ENCODE measurements around the gene HOXC10. TPM values are rescaled to one million over a fixed set of nuclear protein-coding genes. Genes with fewer than 3 reads are reported as not detected.

Gene HOXC10
- not detected in 2 replicates for total RNA-seq

DNA sequence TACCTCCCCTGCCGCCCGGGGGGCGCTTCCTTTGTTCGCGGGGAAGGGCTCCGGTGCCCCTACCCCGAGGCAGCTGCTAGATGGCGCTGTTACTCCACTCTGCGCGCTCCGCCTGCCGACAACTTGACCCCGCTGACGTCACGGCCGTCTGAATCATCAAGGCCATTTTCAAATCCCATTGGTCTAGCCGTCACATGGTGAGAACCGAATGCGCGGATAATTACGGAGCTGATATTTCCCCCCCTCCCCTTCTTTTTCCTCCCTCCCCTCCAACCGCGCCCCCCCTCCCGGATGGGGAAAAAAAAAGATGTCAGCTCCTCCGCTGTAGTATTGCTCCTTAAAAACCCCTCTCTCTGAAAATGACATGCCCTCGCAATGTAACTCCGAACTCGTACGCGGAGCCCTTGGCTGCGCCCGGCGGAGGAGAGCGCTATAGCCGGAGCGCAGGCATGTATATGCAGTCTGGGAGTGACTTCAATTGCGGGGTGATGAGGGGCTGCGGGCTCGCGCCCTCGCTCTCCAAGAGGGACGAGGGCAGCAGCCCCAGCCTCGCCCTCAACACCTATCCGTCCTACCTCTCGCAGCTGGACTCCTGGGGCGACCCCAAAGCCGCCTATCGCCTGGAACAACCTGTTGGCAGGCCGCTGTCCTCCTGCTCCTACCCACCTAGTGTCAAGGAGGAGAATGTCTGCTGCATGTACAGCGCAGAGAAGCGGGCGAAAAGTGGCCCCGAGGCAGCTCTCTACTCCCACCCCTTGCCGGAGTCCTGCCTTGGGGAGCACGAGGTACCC, at the start of gene HOXC10:
HOXC10 (plus strand) TSS at position 246 of the 791 bp plus-strand sequence; CDS start at position 360, 114 bp downstream.

DNA sequence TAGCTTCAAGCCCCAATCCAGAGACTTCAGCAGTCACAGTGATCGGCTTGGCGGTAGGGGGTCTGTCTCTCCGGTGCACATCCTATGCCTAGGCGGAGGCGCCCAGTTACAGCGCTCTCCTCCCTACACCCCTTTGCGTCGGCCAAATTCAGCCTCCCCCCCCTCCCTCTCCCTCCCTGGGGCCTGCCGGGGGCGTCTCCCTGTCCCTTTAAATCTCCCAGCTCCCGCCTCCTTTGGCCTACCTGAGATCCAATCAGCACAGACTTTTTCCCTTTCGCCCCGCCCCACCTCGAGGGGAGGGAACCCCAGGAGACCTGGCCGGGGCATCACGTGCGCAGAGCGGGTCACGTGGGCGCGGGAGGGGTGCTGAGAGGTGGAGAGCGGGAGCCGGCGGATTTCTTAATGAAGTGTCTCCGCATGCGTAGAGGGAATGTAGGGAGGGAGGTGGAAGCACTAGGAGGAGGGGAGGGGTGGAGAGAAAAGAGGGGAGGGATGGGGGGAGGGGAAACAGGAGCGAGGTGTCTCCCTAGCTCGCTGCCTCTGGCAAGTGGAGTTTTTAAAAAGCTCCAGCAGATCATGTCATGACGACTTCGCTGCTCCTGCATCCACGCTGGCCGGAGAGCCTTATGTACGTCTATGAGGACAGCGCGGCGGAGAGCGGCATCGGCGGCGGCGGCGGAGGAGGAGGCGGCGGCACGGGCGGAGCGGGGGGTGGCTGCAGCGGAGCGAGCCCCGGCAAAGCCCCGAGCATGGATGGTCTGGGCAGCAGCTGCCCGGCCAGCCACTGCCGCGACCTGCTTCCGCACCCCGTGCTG, 46.4 kb upstream of the HOXC10 start, which contains the start of gene HOXC13:
HOXC13 (plus strand) TSS at position 506 of the 815 bp plus-strand sequence; CDS start at position 582, 76 bp downstream.

DNA sequence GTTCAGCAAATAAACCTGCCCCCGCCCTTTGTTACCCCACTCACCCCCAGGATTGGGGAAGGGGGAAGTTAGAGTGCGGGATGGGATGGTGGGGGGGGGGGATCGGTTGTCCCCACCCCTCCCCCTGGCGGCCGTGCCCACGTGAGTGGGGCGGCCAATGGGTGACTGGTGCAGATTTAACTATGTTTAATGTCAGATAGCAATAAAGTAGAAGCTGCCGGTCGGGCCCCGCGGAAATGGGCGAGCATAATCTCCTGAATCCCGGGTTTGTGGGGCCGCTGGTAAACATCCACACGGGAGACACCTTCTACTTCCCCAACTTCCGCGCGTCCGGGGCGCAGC, 30.3 kb upstream of the HOXC10 start, which contains the start of gene HOXC12:
HOXC12 (plus strand) TSS at position 210 of the 342 bp plus-strand sequence; CDS start at position 237, 27 bp downstream.

DNA sequence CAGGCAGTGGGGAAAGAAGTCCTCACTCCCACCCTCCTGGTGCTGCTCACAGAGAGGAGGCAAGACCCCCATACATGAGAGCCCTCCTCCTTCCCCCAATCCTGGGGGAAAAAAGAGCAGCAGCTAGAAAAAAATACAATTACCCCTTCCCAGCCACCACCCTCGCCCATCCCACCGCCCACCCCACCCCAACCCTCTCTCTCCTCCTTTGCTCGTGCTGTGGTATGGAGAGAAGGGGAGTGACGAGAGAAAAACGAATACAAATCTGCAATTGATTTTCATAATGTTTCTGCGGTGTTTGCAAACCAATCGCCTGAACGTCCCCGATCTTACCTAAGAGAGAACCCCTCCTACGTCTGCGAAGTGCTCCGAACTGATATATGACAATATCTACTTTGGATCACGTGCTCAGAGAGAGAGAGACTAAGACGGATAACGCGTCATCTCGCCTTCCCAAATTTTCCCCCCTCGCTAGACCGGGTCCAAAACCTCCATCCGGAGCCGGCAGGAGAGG, 12.2 kb upstream of the HOXC10 start, which contains the start of gene HOXC11:
HOXC11 (plus strand) TSS at position 405 of the 514 bp plus-strand sequence. CDS start 116 bp downstream, outside the sequence.

DNA sequence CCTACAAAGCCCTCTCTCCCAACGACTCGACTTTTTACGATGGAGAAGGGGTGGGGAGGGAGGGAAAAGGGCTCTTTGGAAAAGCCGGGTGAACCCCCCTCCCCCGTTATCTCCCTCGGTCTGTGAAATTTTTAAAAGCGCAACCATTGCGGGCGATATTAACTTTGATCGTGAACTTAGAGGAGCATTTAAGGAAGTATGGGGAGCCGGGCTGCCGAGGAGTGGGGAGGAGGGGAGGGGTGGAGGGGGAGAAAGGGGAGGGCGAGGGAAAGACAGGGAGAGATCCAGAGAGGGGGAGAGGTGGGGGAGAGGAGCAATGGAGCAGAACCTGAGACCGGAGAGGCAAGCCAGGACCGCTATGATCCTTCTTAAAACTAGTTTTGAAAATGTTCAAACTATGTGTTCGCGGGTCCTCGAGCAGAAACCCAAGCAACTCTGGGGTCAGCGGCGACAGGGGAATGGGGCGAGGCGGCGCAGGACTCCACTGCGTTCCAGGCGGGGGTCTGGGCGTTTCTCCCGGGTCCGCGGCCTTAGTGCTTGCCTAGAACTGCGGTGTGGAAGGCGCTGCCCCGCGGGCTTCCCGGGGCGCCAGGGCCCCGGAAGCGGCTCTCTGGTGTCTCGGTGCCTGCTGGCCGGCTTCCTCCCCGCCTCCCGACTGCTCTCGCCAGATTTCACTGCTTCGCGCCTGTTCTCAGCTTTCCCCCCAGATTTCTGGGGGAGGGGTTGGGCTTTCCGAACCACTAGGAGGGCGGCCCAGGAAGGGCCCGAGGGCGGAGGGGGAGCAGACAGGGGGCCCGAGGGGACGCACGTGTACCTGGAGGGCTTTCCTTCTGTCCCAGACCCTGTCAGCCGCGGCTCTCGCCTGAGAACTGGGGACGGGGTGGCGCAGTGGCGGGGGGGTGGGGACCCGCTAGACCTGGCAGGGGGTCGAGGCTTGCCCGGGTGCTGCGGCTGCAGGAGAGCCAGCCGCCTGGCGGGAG, 10.6 kb upstream of the HOXC10 start, which contains the start of gene HOTAIR:
HOTAIR (minus strand) TSS at position 871 of the 980 bp plus-strand sequence.

DNA sequence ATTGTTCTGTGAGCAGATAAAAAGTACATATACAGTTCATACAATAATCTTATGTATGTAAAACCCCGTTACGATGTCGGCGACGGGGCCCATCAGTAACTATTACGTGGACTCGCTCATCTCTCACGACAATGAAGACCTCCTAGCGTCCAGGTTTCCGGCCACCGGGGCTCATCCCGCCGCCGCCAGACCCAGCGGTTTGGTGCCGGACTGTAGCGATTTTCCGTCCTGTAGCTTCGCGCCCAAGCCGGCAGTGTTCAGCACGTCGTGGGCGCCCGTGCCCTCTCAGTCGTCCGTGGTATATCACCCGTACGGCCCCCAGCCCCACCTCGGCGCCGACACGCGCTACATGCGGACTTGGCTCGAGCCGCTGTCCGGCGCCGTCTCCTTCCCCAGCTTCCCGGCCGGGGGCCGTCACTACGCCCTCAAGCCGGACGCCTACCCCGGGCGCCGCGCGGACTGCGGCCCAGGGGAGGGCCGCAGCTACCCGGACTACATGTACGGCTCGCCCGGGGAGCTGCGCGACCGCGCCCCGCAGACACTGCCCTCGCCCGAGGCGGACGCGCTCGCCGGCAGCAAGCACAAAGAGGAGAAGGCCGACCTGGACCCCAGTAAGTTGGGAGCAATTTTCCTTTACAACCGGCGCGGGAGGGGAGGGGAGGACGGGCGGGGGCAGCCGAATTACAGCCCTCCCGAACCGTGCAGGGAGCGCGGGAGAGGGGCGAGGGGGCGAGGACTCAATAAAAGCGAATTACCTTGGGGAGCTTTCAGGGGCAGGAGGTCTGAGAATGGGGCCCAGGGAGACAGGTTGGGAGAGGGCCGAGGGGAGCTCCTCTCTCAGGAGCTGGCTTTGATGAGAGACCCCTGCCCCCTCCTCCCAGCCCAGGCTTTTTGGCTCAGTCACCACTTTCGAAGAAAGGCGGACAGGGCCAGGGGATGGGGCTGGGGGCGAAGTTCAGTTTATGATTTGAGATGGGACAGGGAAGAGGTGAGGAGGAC, 15.5 kb downstream of the HOXC10 start, which contains the start of gene HOXC9:
HOXC9 (plus strand) TSS at position 46 of the 999 bp plus-strand sequence; CDS start at position 74, 28 bp downstream.

DNA sequence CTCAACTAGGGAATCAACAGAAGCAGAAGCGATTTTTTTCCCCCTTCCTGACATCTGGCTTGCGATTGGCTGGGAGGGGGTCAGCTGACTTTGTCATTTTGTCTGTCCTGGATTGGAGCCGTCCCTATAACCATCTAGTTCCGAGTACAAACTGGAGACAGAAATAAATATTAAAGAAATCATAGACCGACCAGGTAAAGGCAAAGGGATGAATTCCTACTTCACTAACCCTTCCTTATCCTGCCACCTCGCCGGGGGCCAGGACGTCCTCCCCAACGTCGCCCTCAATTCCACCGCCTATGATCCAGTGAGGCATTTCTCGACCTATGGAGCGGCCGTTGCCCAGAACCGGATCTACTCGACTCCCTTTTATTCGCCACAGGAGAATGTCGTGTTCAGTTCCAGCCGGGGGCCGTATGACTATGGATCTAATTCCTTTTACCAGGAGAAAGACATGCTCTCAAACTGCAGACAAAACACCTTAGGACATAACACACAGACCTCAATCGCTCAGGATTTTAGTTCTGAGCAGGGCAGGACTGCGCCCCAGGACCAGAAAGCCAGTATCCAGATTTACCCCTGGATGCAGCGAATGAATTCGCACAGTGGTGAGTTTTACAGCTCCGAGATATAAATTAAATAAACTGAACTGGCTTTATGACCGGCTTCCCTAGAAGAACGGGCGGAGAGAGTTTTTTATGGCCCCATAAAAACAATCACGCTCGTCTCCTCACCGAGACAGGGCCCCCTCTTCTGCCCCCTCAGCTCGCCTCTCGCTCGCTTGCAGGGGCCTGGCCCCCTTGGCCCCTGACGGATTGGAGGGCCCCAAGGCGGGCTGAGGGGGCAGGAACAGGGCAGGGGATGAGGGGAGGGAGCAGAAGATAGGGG, 43.6 kb downstream of the HOXC10 start, which contains the start of gene HOXC6:
HOXC6 (plus strand) TSS at position 127 of the 888 bp plus-strand sequence; CDS start at position 209, 82 bp downstream.

DNA sequence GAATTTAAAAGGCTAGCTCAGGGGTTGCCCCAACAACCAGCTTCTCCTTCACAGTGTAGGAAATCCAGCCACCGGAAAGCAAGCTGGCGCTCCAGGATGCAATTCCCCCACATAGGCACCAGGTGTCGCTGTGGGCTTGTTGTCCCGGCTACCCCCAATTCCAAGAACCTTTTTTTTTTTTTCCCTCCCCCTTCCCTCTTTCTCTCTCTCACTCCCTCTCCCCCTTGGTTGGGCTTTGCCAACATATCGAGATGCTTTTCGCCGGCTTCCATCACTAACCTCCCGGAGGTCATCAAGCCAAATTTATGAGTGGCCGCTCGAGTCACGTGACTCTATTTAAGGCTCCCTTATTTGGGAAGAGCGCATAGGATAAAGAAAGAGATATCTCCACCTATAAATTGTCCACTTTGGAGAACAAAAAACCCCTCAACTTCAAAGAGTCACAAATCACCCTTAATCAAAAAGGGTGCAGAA, 47.7 kb downstream of the HOXC10 start, which contains the start of gene HOXC5:
HOXC5 (plus strand) TSS at position 424 of the 474 bp plus-strand sequence. CDS start 73 bp downstream, outside the sequence.

Other genes starting within 250 kb of the HOXC10 start
- gene CISTR, start 233.2 kb upstream of the HOXC10 start, total RNA-seq: not detected in 2 replicates
- gene HOXC13, start 46.3 kb upstream of the HOXC10 start, total RNA-seq: under 0.01 TPM in 1 of 2 replicates, not detected in the other
- gene HOXC12, start 30.2 kb upstream of the HOXC10 start, total RNA-seq: under 0.01 TPM in 1 of 2 replicates, not detected in the other
- 0.11 TPM in 1 of 2 replicates, not detected in the other for gene HOXC11, start 12.0 kb upstream of the HOXC10 start, total RNA-seq
- gene HOTAIR, start 10.2 kb upstream of the HOXC10 start, total RNA-seq: not detected in 2 replicates
- gene HOXC9, start 15.0 kb downstream of the HOXC10 start, total RNA-seq: 0.22 TPM in 1 of 2 replicates, not detected in the other
- gene HOXC8, start 23.8 kb downstream of the HOXC10 start, total RNA-seq: not detected in 2 replicates
- gene HOXC6, start 43.3 kb downstream of the HOXC10 start, total RNA-seq: under 0.01 TPM in 1 of 2 replicates, not detected in the other
- gene HOXC5, start 47.9 kb downstream of the HOXC10 start, total RNA-seq: not detected in 2 replicates
- gene HOXC4, start 68.7 kb downstream of the HOXC10 start, total RNA-seq: not detected in 2 replicates
- 20.4 and 20.7 TPM in 2 replicates for gene SMUG1, start 203.8 kb downstream of the HOXC10 start, total RNA-seq

Measured in dermis lymphatic vessel endothelial cell (primary cell).